Neural progenitor cell (in vitro differentiated cells): ENCODE results near the gene ACOXL.

Source experiments
- EZH2 ChIP-seq: fragments of 200-600 bp; sonication (generic); IDR thresholded peaks from 2 replicates; pipeline ENCODE4 v1.6.1; 2017; ENCODE audit warnings: antibody characterized with exemption, mild to moderate bottlenecking, moderate library complexity
- TF ChIP-seq, protein P1 (sequence below): fragments of 200-600 bp; sonication (generic); IDR thresholded peaks from 2 replicates; pipeline ENCODE4 v1.5.1; 2017; ENCODE audit warnings: antibody characterized with exemption, mild to moderate bottlenecking

DNA sequence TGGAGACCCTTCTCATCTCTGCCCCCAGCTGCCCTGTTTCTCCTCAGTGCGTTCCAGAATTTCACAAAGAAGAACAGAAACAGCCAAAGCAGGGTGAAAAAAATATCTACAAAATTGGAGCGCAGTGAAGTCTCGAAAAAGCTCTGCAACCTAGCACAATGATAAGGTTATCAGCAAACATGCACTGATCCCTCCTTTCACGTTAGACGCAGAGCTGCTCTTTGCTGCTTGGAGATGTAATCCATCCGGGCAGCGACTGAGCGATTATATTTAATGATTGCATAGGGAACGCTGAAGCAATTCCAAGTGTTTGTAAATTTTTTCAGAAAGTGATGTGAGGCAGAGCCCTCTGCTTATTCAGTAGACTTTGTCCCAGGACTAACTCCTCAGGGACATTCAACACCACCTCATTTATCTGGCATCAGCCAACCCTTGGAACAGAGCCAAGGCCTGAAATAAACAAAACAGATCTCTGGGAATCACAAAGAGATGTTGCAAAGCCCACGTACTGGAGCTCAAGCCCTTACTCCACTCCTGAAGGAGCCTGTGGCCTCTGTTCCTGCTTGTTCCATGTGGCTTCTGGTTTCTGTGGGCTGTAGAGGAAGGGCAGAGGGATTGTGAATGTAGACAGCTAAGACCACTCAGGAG lies 215.8 kb downstream of the ACOXL start:
- TF ChIP-seq, protein P1, sequence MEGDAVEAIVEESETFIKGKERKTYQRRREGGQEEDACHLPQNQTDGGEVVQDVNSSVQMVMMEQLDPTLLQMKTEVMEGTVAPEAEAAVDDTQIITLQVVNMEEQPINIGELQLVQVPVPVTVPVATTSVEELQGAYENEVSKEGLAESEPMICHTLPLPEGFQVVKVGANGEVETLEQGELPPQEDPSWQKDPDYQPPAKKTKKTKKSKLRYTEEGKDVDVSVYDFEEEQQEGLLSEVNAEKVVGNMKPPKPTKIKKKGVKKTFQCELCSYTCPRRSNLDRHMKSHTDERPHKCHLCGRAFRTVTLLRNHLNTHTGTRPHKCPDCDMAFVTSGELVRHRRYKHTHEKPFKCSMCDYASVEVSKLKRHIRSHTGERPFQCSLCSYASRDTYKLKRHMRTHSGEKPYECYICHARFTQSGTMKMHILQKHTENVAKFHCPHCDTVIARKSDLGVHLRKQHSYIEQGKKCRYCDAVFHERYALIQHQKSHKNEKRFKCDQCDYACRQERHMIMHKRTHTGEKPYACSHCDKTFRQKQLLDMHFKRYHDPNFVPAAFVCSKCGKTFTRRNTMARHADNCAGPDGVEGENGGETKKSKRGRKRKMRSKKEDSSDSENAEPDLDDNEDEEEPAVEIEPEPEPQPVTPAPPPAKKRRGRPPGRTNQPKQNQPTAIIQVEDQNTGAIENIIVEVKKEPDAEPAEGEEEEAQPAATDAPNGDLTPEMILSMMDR, result no peak
- no peak for TF ChIP-seq EZH2
